Adrenal gland (tissue), 5 donors: ENCODE measurements around the gene PKP1.

Experiments
- CTCF ChIP-seq, 6 experiments: fragments of 450-650 bp in 4 of 6; fragments of 200-600 bp in 2 of 6; sonication (generic) in 1 of 6; IDR thresholded peaks; 1 replicate in 5 of 6; 2 replicates in 1 of 6; pipeline versions ENCODE4 v1.5.1 to v1.8.0; 2016 to 2021; ENCODE audit warnings: antibody characterized with exemption in 6 of 6, mild to moderate bottlenecking in 2 of 6, moderate library complexity in 1 of 6
- POLR2A ChIP-seq, 2 donors: fragments of 450-650 bp; IDR thresholded peaks; one replicate each; pipeline ENCODE4 v1.6.1; 2017; ENCODE audit warnings: antibody characterized with exemption in 2 of 2, mild to moderate bottlenecking in 2 of 2, moderate library complexity in 1 of 2
- donor health status: DM: no; HTN: no; CAD: no.

- TF ChIP-seq CTCF (IDR thresholded peaks at IDR 0.05) (no peak), POLR2A (IDR thresholded peaks at IDR 0.05) (no peak)
These were observed 22.5 kb downstream of the PKP1 start for GRCh38 chr1:201305815-201306214.
